HUES48 (cell line): Measurements from ENCODE around the gene SPON2.

ENCODE experiments used
- H3K27ac ChIP-seq: one replicate; pipeline ENCODE4 v1.7.0; 2013; ENCODE audit warnings: low read depth, low read length, inconsistent platforms
- H3K27me3 ChIP-seq: 2 replicates; pipeline ENCODE4 v1.6.1; 2013; ENCODE audit warnings: mild to moderate bottlenecking, low read length; ENCODE audit not compliant: control insufficient read depth, insufficient read depth
- H3K36me3 ChIP-seq: 2 replicates; pipeline ENCODE4 v1.6.1; 2013; ENCODE audit warnings: low read length; ENCODE audit not compliant: control insufficient read depth, insufficient read depth
- H3K4me1 ChIP-seq: 2 replicates; pipeline ENCODE4 v1.6.1; 2013; ENCODE audit warnings: mild to moderate bottlenecking, low read length; ENCODE audit not compliant: control insufficient read depth, insufficient read depth
- H3K4me3 ChIP-seq: 2 replicates; pipeline ENCODE4 v1.5.1; 2013; ENCODE audit warnings: mild to moderate bottlenecking, low read depth, low read length
- H3K9ac ChIP-seq: 2 replicates; pipeline ENCODE4 v1.6.1; 2013; ENCODE audit warnings: mild to moderate bottlenecking, low read depth, low read length, moderate library complexity
- H3K9me3 ChIP-seq: 2 replicates; pipeline ENCODE4 v1.6.1; 2013; ENCODE audit warnings: low read length; ENCODE audit not compliant: control insufficient read depth, insufficient read depth

Gene SPON2

GRCh38 chr4:1192493-1193205 lies 20.3 kb upstream of the SPON2 start:
- no peaks in the 10 kb centered on the region for H3K4me1 ChIP-seq
- H3K27ac ChIP-seq, result no peak overlapping the region
- no peaks in the 10 kb centered on the region for H3K27me3 ChIP-seq
- H3K9ac ChIP-seq, result no peak overlapping the region
- H3K36me3 ChIP-seq, result no peaks in the 10 kb centered on the region
- no peak overlapping the region for H3K4me3 ChIP-seq
- H3K9me3 ChIP-seq, result no peaks in the 10 kb centered on the region

- no peak overlapping the region for H3K27ac ChIP-seq
- H3K4me3 ChIP-seq, result no peak overlapping the region
- H3K27me3 ChIP-seq, result no peaks in the 10 kb centered on the region
- H3K4me1 ChIP-seq, result no peaks in the 10 kb centered on the region
- H3K9me3 ChIP-seq, result no peaks in the 10 kb centered on the region
- H3K9ac ChIP-seq, result no peak overlapping the region
- no peaks in the 10 kb centered on the region for H3K36me3 ChIP-seq
These were observed 19.7 kb upstream of the SPON2 start for GRCh38 chr4:1192091-1192492.

- no peak overlapping the region for H3K27ac ChIP-seq
- H3K27me3 ChIP-seq, result no peaks in the 10 kb centered on the region
- no peaks in the 10 kb centered on the region for H3K4me1 ChIP-seq
- no peak overlapping the region for H3K9ac ChIP-seq
- H3K9me3 ChIP-seq, result no peaks in the 10 kb centered on the region
- no peak overlapping the region for H3K4me3 ChIP-seq
- no peaks in the 10 kb centered on the region for H3K36me3 ChIP-seq
These were observed 19.2 kb upstream of the SPON2 start for GRCh38 chr4:1191621-1192020.

GRCh38 chr4:1187182-1187581 lies 14.8 kb upstream of the SPON2 start:
- H3K4me3 ChIP-seq, result no peak overlapping the region
- no peaks in the 10 kb centered on the region for H3K4me1 ChIP-seq
- no peaks in the 10 kb centered on the region for H3K27me3 ChIP-seq
- H3K9me3 ChIP-seq, result no peaks in the 10 kb centered on the region
- no peak overlapping the region for H3K27ac ChIP-seq
- no peaks in the 10 kb centered on the region for H3K36me3 ChIP-seq
- no peak overlapping the region for H3K9ac ChIP-seq

- H3K9ac ChIP-seq, result no peak overlapping the region
- H3K36me3 ChIP-seq, result no peaks in the 10 kb centered on the region
- no peaks in the 10 kb centered on the region for H3K4me1 ChIP-seq
- H3K4me3 ChIP-seq, result no peak overlapping the region
- H3K27ac ChIP-seq, result no peak overlapping the region
- no peaks in the 10 kb centered on the region for H3K27me3 ChIP-seq
- H3K9me3 ChIP-seq, result peaks cover 8% of the 10 kb centered on the region
These were observed 11.8 kb upstream of the SPON2 start for GRCh38 chr4:1183985-1184773.

GRCh38 chr4:1182313-1182712 lies 9.9 kb upstream of the SPON2 start:
- Histone ChIP-seq H3K9ac (no peak overlapping the region), H3K36me3 (no peaks in the 10 kb centered on the region), H3K9me3 (peaks cover 8% of the 10 kb centered on the region), H3K27ac (no peak overlapping the region), H3K4me1 (no peaks in the 10 kb centered on the region), H3K27me3 (no peaks in the 10 kb centered on the region), H3K4me3 (no peak overlapping the region)

- Histone ChIP-seq H3K4me1 (no peaks in the 10 kb centered on the region), H3K27me3 (no peaks in the 10 kb centered on the region), H3K4me3 (no peak overlapping the region), H3K9me3 (peaks cover 8% of the 10 kb centered on the region), H3K27ac (no peak overlapping the region), H3K36me3 (no peaks in the 10 kb centered on the region), H3K9ac (no peak overlapping the region)
These were observed 8.3 kb upstream of the SPON2 start for GRCh38 chr4:1180663-1181062.

GRCh38 chr4:1179976-1180375 lies 7.6 kb upstream of the SPON2 start:
- Histone ChIP-seq H3K36me3 (no peaks in the 10 kb centered on the region), H3K9me3 (peaks cover 8% of the 10 kb centered on the region), H3K27me3 (no peaks in the 10 kb centered on the region), H3K4me1 (no peaks in the 10 kb centered on the region), H3K4me3 (no peak overlapping the region), H3K9ac (no peak overlapping the region), H3K27ac (no peak overlapping the region)

- Histone ChIP-seq H3K9me3 (peaks cover 8% of the 10 kb centered on the region), H3K4me1 (no peaks in the 10 kb centered on the region), H3K9ac (no peak overlapping the region), H3K27me3 (peaks cover 6% of the 10 kb centered on the region), H3K27ac (no peak overlapping the region), H3K4me3 (no peak overlapping the region), H3K36me3 (no peaks in the 10 kb centered on the region)
These were observed 6.7 kb upstream of the SPON2 start for GRCh38 chr4:1179089-1179441.

- Histone ChIP-seq H3K4me1 (no peaks in the 10 kb centered on the region), H3K9ac (no peak overlapping the region), H3K27ac (no peak overlapping the region), H3K27me3 (peaks cover 12% of the 10 kb centered on the region), H3K36me3 (no peaks in the 10 kb centered on the region), H3K4me3 (no peak overlapping the region), H3K9me3 (peaks cover 8% of the 10 kb centered on the region)
These were observed 6.1 kb upstream of the SPON2 start for GRCh38 chr4:1178300-1179088.
